Measurements from ENCODE around the gene ARAP2. TPM values are rescaled to one million over a fixed set of nuclear protein-coding genes. Genes with fewer than 3 reads are reported as not detected.

Gene ARAP2
- total and polyA plus RNA-seq, 2 experiments from 2014 or later, result 0.92 to 4.8 TPM

- TF ChIP-seq JUNB (IDR thresholded peaks at IDR 0.05; ENCODE audit: unreplicated experiment) (no peak), EZH2phosphoT487 (IDR thresholded peaks at IDR 0.05; ENCODE audit: unreplicated experiment) (no peak), ZNF331 (CRISPR knock-in tag; IDR thresholded peaks at IDR 0.05; ENCODE audit: low read depth) (no peak), REST (IDR thresholded peaks at IDR 0.05; ENCODE audit: unreplicated experiment) (no peak), ZNF114 (CRISPR knock-in tag; IDR thresholded peaks at IDR 0.05) (no peak), STAT1 (IDR thresholded peaks at IDR 0.05; ENCODE audit: unreplicated experiment) (no peak)
Measured at GRCh38 chr4:36123906-36124305, 120.4 kb downstream of the ARAP2 start (continued).

- no peaks in the 10 kb centered on the region for H3K27me3 Mint-ChIP-seq (ENCODE audit: insufficient read depth, low read depth, poor library complexity)
- peaks cover 22% of the 10 kb centered on the region for H3K4me1 ChIP-seq (ENCODE audit: insufficient read depth)
- H3K36me3 ChIP-seq (ENCODE audit: insufficient read depth), result no peaks in the 10 kb centered on the region
- no peak overlapping the region for H3K4me2 ChIP-seq
- no peak overlapping the region for H3K27ac ChIP-seq (ENCODE audit: low read depth)
- no peaks in the 10 kb centered on the region for H3K9me2 ChIP-seq (ENCODE audit: insufficient read depth)
- H4K20me1 ChIP-seq (replicated peaks; ENCODE audit: insufficient read depth), result no peaks in the 10 kb centered on the region
- H3F3A ChIP-seq (replicated peaks; ENCODE audit: low read depth), result no peaks in the 10 kb centered on the region
- peaks cover 23% of the 10 kb centered on the region for H3K4me1 Mint-ChIP-seq
- H3K36me3 Mint-ChIP-seq (ENCODE audit: low read depth), result no peaks in the 10 kb centered on the region
- no peak overlapping the region for H3K4me3 ChIP-seq
- no peaks in the 10 kb centered on the region for H3K79me2 ChIP-seq (replicated peaks; ENCODE audit: insufficient read depth)
- DNase-seq (ENCODE audit: low spot score), result no peak
- no peaks in the 10 kb centered on the region for H3K27me3 ChIP-seq (ENCODE audit: insufficient read depth)
- no peaks in the 10 kb centered on the region for H3K9me3 Mint-ChIP-seq
- H3K27ac Mint-ChIP-seq, result no peak overlapping the region
- no peak overlapping the region for H2AFZ ChIP-seq
- ATAC-seq, result no peak
- no peak overlapping the region for H3K4me3 Mint-ChIP-seq
- TF ChIP-seq ZNF331 (CRISPR knock-in tag; IDR thresholded peaks at IDR 0.05; ENCODE audit: low read depth), result no peak
- TF ChIP-seq ZNF114 (CRISPR knock-in tag; IDR thresholded peaks at IDR 0.05), result no peak
- no peak for TF ChIP-seq REST (IDR thresholded peaks at IDR 0.05; ENCODE audit: unreplicated experiment)
- no peak for TF ChIP-seq JUNB (IDR thresholded peaks at IDR 0.05; ENCODE audit: unreplicated experiment)
- no peak for TF ChIP-seq POLR2AphosphoS5 (IDR thresholded peaks at IDR 0.05; ENCODE audit: low read depth)
- no peak for TF ChIP-seq CREB1 (CRISPR knock-in tag; IDR thresholded peaks at IDR 0.05; ENCODE audit: low read depth)
- TF ChIP-seq EZH2 (IDR thresholded peaks at IDR 0.05; ENCODE audit: low read depth, unreplicated experiment), result no peak
- no peak for TF ChIP-seq STAT1 (IDR thresholded peaks at IDR 0.05; ENCODE audit: unreplicated experiment)
- TF ChIP-seq, protein P1, sequence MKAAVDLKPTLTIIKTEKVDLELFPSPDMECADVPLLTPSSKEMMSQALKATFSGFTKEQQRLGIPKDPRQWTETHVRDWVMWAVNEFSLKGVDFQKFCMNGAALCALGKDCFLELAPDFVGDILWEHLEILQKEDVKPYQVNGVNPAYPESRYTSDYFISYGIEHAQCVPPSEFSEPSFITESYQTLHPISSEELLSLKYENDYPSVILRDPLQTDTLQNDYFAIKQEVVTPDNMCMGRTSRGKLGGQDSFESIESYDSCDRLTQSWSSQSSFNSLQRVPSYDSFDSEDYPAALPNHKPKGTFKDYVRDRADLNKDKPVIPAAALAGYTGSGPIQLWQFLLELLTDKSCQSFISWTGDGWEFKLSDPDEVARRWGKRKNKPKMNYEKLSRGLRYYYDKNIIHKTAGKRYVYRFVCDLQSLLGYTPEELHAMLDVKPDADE (IDR thresholded peaks at IDR 0.05), result no peak
- TF ChIP-seq, protein P2, sequence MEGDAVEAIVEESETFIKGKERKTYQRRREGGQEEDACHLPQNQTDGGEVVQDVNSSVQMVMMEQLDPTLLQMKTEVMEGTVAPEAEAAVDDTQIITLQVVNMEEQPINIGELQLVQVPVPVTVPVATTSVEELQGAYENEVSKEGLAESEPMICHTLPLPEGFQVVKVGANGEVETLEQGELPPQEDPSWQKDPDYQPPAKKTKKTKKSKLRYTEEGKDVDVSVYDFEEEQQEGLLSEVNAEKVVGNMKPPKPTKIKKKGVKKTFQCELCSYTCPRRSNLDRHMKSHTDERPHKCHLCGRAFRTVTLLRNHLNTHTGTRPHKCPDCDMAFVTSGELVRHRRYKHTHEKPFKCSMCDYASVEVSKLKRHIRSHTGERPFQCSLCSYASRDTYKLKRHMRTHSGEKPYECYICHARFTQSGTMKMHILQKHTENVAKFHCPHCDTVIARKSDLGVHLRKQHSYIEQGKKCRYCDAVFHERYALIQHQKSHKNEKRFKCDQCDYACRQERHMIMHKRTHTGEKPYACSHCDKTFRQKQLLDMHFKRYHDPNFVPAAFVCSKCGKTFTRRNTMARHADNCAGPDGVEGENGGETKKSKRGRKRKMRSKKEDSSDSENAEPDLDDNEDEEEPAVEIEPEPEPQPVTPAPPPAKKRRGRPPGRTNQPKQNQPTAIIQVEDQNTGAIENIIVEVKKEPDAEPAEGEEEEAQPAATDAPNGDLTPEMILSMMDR (conservative IDR thresholded peaks at IDR 0.05; ENCODE audit: low read depth in 2 of 2), result no peak
Measured at GRCh38 chr4:36115312-36115711, 129.0 kb downstream of the ARAP2 start.

All from GM23338 (cell line).